Activated CD4-positive, alpha-beta memory T cell treated with anti-CD3 and anti-CD28 coated beads, Interleukin-2, amount 10 ng/mL, durations not matched to agents 7 days and 5 days (primary cell): Measurements from ENCODE around the gene FBLIM1. TPM values are rescaled to one million over a fixed set of nuclear protein-coding genes. Genes with fewer than 3 reads are reported as not detected.

Experiments
- CTCF ChIA-PET: fragments of 350-600 bp; sonication (Branson Sonifier 250); formaldehyde crosslinking; loops from one replicate; lab custom pipeline; 2021; ENCODE audit warnings: antibody characterized with exemption, inconsistent platforms; lab: Charles Lee
- POLR2A ChIA-PET: fragments of 350-600 bp; sonication (Branson Sonifier 250); formaldehyde crosslinking; loops from one replicate; lab custom pipeline; 2021; ENCODE audit warnings: antibody characterized with exemption; lab: Charles Lee
- DNase-seq: peaks from one replicate; pipeline ENCODE4 v3.0.0-alpha.2; 2020
- H3K27ac Mint-ChIP-seq: one replicate; pipeline ENCODE4 v1.8.0; 2021; ENCODE audit warnings: mild to moderate bottlenecking, mixed read lengths
- H3K27me3 Mint-ChIP-seq: one replicate; pipeline ENCODE4 v1.8.0; 2021; ENCODE audit warnings: mixed read lengths
- H3K36me3 Mint-ChIP-seq: one replicate; pipeline ENCODE4 v1.8.0; 2021; ENCODE audit warnings: low read depth, mixed read lengths
- H3K4me1 Mint-ChIP-seq: one replicate; pipeline ENCODE4 v1.8.0; 2021; ENCODE audit warnings: mixed read lengths
- H3K4me3 Mint-ChIP-seq: one replicate; pipeline ENCODE4 v1.8.0; 2021; ENCODE audit warnings: mild to moderate bottlenecking, mixed read lengths
- H3K9me3 Mint-ChIP-seq: one replicate; pipeline ENCODE4 v1.8.0; 2021; ENCODE audit warnings: mixed read lengths
- total RNA-seq, 2 experiments: library from RNA; stranded (reverse); gene quantifications; one replicate each; pipeline ENCODE4 v1.2.3, GENCODE V29; 2021

The FBLIM1 gene
- total RNA-seq, 2 experiments from 2014 or later = not detected

GRCh38 chr1:15744122-15744679, 14.4 kb upstream of the FBLIM1 start:
- H3K4me1 Mint-ChIP-seq = peaks cover 5% of the 10 kb centered on the region
- no peak overlapping the region for H3K27ac Mint-ChIP-seq
- H3K27me3 Mint-ChIP-seq = no peaks in the 10 kb centered on the region
- ChIA-PET CTCF (no interaction called here), POLR2A (no interaction called here)
- H3K36me3 Mint-ChIP-seq = no peaks in the 10 kb centered on the region
- no peak overlapping the region for H3K4me3 Mint-ChIP-seq
- DNase-seq = no peak
- no peaks in the 10 kb centered on the region for H3K9me3 Mint-ChIP-seq

- DNase-seq = no peak
- H3K9me3 Mint-ChIP-seq = no peaks in the 10 kb centered on the region
- H3K36me3 Mint-ChIP-seq = no peaks in the 10 kb centered on the region
- H3K27me3 Mint-ChIP-seq = no peaks in the 10 kb centered on the region
- ChIA-PET CTCF (no interaction called here), POLR2A (no interaction called here)
- no peak overlapping the region for H3K4me3 Mint-ChIP-seq
- no peak overlapping the region for H3K27ac Mint-ChIP-seq
- H3K4me1 Mint-ChIP-seq = no peaks in the 10 kb centered on the region
Measured at GRCh38 chr1:15747378-15747777, 11.2 kb upstream of the FBLIM1 start.

GRCh38 chr1:15748264-15748663, 10.3 kb upstream of the FBLIM1 start:
- H3K36me3 Mint-ChIP-seq = no peaks in the 10 kb centered on the region
- no peak overlapping the region for H3K27ac Mint-ChIP-seq
- CTCF ChIA-PET = no interaction called here
- DNase-seq = no peak
- no peaks in the 10 kb centered on the region for H3K9me3 Mint-ChIP-seq
- POLR2A ChIA-PET = no interaction called here
- no peaks in the 10 kb centered on the region for H3K4me1 Mint-ChIP-seq
- no peaks in the 10 kb centered on the region for H3K27me3 Mint-ChIP-seq
- no peak overlapping the region for H3K4me3 Mint-ChIP-seq

GRCh38 chr1:15748690-15749398, 9.8 kb upstream of the FBLIM1 start:
- no peak for DNase-seq
- H3K4me3 Mint-ChIP-seq = no peak overlapping the region
- H3K27ac Mint-ChIP-seq = no peak overlapping the region
- no peaks in the 10 kb centered on the region for H3K9me3 Mint-ChIP-seq
- CTCF ChIA-PET = no interaction called here
- peaks cover 2% of the 10 kb centered on the region for H3K27me3 Mint-ChIP-seq
- POLR2A ChIA-PET = no interaction called here
- H3K4me1 Mint-ChIP-seq = no peaks in the 10 kb centered on the region
- no peaks in the 10 kb centered on the region for H3K36me3 Mint-ChIP-seq

- peaks cover 2% of the 10 kb centered on the region for H3K27me3 Mint-ChIP-seq
- CTCF ChIA-PET = no interaction called here
- DNase-seq = no peak
- H3K36me3 Mint-ChIP-seq = no peaks in the 10 kb centered on the region
- H3K9me3 Mint-ChIP-seq = no peaks in the 10 kb centered on the region
- H3K4me3 Mint-ChIP-seq = no peak overlapping the region
- H3K4me1 Mint-ChIP-seq = no peaks in the 10 kb centered on the region
- POLR2A ChIA-PET = no interaction called here
- H3K27ac Mint-ChIP-seq = no peak overlapping the region
Measured at GRCh38 chr1:15749399-15750291, 8.9 kb upstream of the FBLIM1 start.

GRCh38 chr1:15750924-15751323, 7.7 kb upstream of the FBLIM1 start:
- ChIA-PET CTCF (no interaction called here), POLR2A (no interaction called here)
- no peaks in the 10 kb centered on the region for H3K36me3 Mint-ChIP-seq
- no peak for DNase-seq
- no peaks in the 10 kb centered on the region for H3K9me3 Mint-ChIP-seq
- peaks cover 8% of the 10 kb centered on the region for H3K27me3 Mint-ChIP-seq
- H3K27ac Mint-ChIP-seq = no peak overlapping the region
- H3K4me3 Mint-ChIP-seq = no peak overlapping the region
- H3K4me1 Mint-ChIP-seq = peaks cover 1% of the 10 kb centered on the region

- CTCF ChIA-PET = no interaction called here
- H3K4me1 Mint-ChIP-seq = peaks cover 7% of the 10 kb centered on the region
- peaks cover 15% of the 10 kb centered on the region for H3K27me3 Mint-ChIP-seq
- no peak overlapping the region for H3K27ac Mint-ChIP-seq
- no peak for DNase-seq
- H3K36me3 Mint-ChIP-seq = no peaks in the 10 kb centered on the region
- H3K9me3 Mint-ChIP-seq = no peaks in the 10 kb centered on the region
- POLR2A ChIA-PET = no interaction called here
- no peak overlapping the region for H3K4me3 Mint-ChIP-seq
Measured at GRCh38 chr1:15751717-15752116, 6.9 kb upstream of the FBLIM1 start.

- Mint-ChIP-seq H3K4me1 (peaks cover 11% of the 10 kb centered on the region), H3K27ac (no peak overlapping the region), H3K4me3 (no peak overlapping the region), H3K27me3 (peaks cover 29% of the 10 kb centered on the region), H3K36me3 (no peaks in the 10 kb centered on the region), H3K9me3 (no peaks in the 10 kb centered on the region)
- ChIA-PET POLR2A (no interaction called here), CTCF (no interaction called here)
- DNase-seq = no peak
Measured at GRCh38 chr1:15753776-15754175, 4.8 kb upstream of the FBLIM1 start.

GRCh38 chr1:15755021-15755645, 3.5 kb upstream of the FBLIM1 start:
- no peaks in the 10 kb centered on the region for H3K9me3 Mint-ChIP-seq
- H3K27ac Mint-ChIP-seq = no peak overlapping the region
- H3K27me3 Mint-ChIP-seq = peaks cover 36% of the 10 kb centered on the region
- H3K36me3 Mint-ChIP-seq = no peaks in the 10 kb centered on the region
- no peak overlapping the region for H3K4me3 Mint-ChIP-seq
- DNase-seq = no peak
- ChIA-PET CTCF (no interaction called here), POLR2A (no interaction called here)
- H3K4me1 Mint-ChIP-seq = peaks cover 11% of the 10 kb centered on the region

GRCh38 chr1:15755646-15756040, 3.0 kb upstream of the FBLIM1 start:
- H3K4me1 Mint-ChIP-seq = peaks cover 11% of the 10 kb centered on the region
- no peaks in the 10 kb centered on the region for H3K36me3 Mint-ChIP-seq
- no peak overlapping the region for H3K4me3 Mint-ChIP-seq
- POLR2A ChIA-PET = no interaction called here
- H3K9me3 Mint-ChIP-seq = no peaks in the 10 kb centered on the region
- CTCF ChIA-PET = no interaction called here
- H3K27me3 Mint-ChIP-seq = peaks cover 39% of the 10 kb centered on the region
- no peak for DNase-seq
- no peak overlapping the region for H3K27ac Mint-ChIP-seq

- POLR2A ChIA-PET = interaction anchor here (1.2 kb wide), 1 partner anchor 482 kb away, joined by 3 read pairs; no protein-coding TSS in a partner anchor
- peaks cover 11% of the 10 kb centered on the region for H3K4me1 Mint-ChIP-seq
- CTCF ChIA-PET = no interaction called here
Measured at GRCh38 chr1:15756143-15757015, 2.2 kb upstream of the FBLIM1 start.

GRCh38 chr1:15757016-15757543, 1.5 kb upstream of the FBLIM1 start:
- DNase-seq = no peak
- CTCF ChIA-PET = no interaction called here
- Mint-ChIP-seq H3K4me3 (no peak overlapping the region), H3K27ac (no peak overlapping the region), H3K27me3 (peaks cover 51% of the 10 kb centered on the region), H3K36me3 (no peaks in the 10 kb centered on the region), H3K9me3 (no peaks in the 10 kb centered on the region), H3K4me1 (peaks cover 11% of the 10 kb centered on the region)
- POLR2A ChIA-PET = interaction anchor here (1.2 kb wide), 1 partner anchor 481 kb away, joined by 3 read pairs; no protein-coding TSS in a partner anchor

More at GRCh38 chr1:15756143-15757015, 2.2 kb upstream of the FBLIM1 start:
- H3K27me3 Mint-ChIP-seq = peaks cover 47% of the 10 kb centered on the region
- no peaks in the 10 kb centered on the region for H3K36me3 Mint-ChIP-seq
- no peak for DNase-seq
- H3K27ac Mint-ChIP-seq = no peak overlapping the region
- H3K9me3 Mint-ChIP-seq = no peaks in the 10 kb centered on the region
- no peak overlapping the region for H3K4me3 Mint-ChIP-seq
